Stimulated activated CD8-positive, alpha-beta memory T cell treated with anti-CD3 and anti-CD28 coated beads, Interleukin-7, amount 100 ng/mL, for 24 hours (primary cell): ENCODE data around the gene LEMD2.

ENCODE experiments used
- DNase-seq: peaks from one replicate; pipeline ENCODE4 v3.0.0-alpha.2; 2020; ENCODE audit warnings: low read depth

The LEMD2 gene

DNA sequence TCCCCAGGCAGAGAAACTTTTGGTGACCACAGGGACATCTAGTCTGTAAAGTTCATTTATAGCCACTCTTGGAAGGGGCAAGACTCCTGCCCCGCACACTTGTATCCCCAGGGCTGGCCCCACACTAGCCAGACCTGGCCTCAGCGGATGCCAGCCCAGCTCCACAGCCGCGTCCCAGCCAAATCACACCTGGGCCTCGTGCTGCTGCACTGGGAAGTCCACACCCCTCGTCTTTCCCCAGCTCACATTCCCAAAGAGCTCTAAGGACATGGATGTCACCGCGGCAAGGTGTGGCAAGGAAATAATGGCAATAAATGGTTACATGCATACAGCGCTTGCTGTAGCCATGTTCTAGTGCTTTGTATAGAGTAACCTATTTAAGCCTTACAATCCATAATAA, 50.8 kb downstream of the LEMD2 start:
- DNase-seq = no peak

DNA sequence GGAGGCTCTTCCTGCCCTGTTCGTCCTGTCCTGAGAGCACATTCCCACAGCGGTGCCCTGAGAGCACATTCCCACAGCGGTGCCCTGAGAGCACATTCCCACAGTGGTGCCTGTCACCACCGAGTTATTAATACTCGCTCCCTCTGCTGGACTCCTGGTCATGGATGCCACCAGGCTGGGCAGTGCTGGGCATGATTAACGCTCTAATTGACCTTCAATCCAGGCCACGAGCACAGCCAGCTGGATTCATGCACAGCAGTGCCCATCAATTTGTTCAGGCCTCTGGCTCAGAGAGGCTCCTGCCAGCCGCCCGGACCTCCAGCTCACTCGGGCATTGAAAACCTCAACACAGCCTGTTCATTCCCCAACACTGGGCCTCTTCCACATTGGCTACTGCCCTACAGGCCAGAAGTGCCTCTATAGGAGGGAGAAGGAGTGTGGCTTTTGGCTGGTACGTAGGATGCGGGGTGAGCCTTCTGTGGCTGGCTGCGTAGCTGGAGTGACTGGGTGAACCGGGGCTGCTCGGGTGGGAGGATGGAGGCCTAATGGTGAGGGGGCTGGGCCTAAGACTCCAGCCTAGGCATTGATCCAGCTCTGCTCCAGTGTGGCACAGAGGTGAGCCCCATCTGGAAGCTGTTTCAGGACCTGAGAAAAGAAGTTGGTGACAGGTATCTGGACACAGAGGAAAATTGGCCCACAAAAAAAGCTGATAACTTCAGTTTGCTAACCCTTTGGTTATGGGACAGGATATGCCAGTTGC, 51.5 kb downstream of the LEMD2 start:
- no peak for DNase-seq

GRCh38 chr6:33735216-33735615, 53.7 kb downstream of the LEMD2 start:
- DNase-seq = no peak

- DNase-seq = no peak
These were observed 55.3 kb downstream of the LEMD2 start for GRCh38 chr6:33733709-33734007.

DNA sequence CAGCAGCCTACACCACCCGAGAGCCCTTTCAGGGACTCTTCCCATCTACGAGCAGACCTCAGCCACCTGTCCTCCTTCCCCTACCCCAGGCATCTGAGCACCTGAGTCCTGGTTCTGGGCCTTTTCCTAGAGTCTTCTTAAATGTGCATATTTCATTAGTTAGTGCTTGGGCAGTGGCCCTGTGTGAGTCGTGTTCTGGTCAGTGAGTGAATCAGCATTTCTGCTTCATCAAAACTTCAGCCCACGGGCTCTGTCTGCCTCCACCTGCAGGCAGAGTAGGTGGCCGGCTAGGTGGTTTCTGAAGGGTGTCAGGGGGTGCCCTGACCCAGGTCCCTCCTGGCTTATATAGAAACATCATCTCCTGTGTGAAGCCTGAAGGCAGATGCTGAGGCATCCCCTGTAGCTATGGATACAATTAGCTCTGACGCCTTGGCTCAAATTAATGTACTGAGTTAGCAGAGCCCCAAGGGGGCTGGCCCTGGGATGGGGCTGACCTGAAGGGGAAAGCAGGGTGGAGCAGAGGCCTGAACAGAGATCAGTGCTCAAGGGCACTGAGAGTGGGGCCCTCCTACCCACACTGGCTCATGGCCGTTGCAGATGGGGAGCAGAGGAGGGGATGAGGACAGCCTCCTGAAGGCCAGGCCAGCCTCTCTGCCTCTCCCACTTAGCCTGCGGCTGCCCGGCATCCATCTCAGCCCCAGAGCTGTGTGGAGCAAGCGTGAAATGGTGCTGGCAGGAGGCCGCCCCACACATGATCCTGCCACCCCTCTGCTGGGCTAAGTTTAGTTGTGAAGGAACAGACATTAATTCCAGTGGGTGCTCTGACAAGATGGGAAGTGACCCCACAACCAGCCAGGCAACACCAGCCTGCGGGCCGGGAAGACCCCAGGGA, 55.9 kb downstream of the LEMD2 start:
- DNase-seq = no peak

DNA sequence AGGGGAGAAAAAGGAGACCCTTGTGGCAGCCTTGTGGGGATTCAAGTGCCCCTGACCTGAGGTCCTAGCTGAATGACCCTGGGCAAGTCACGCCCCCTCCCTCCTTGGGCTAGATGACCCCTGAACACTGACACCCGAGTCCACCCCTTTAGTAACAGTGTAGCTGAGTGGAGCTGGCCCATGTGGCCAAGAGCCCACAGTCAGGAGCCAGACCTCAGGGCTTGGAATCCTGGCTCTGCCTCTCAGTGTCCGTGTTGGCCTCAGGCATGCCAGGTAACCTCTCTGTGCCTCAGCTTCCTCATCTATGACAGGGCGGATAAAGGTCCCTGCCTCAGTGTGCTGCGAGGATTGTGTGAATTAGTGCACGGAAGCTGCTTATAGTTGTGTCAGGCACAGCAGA, 56.5 kb downstream of the LEMD2 start:
- no peak for DNase-seq

DNA sequence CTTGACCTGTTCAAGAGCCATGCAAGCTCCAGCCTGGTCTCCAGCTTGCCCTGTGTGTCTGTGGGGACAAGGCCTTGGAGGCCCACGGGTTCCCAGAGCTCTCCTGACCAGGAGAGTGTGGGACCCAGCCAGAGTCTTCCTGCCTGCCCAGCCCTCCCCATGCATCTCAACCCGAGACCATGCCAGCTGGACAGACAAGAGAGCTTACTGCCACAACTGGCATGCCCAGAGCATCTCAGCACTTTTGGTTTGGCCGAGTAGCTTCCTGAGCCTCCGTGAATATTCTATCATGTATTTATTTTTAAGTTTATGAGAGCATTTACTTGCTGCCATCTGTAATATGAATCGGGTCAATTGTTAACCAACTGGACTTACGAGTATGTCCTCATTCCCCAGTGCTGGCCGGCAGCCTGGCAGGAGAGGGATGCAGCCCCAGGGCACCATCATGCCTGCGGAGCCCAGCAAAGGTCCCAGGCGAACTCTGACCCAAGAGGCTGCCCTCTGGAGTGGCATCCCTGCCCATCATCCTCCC, 57.1 kb downstream of the LEMD2 start:
- DNase-seq = no peak

DNA sequence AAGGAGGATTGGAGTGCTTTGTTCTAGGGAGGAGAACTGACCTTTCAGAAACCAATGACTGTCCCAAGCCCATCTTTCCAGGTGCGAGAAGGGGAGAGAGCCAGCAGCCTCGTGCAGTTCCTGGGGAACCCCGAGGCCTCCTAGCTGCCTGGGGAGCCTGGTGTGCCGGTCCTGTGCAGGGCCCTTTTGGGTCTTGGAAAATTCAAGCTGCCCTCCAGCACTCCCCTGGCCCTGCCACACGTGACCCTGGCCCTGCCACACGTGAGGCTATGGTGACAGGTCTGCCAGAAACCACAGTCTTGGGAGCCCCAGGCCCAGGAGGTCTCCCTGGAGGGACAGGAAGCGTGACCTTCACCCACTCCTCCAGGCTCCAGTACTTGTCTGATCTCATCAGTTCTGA, 57.9 kb downstream of the LEMD2 start:
- DNase-seq = no peak

GRCh38 chr6:33730611-33731010, 58.3 kb downstream of the LEMD2 start:
- no peak for DNase-seq

DNA sequence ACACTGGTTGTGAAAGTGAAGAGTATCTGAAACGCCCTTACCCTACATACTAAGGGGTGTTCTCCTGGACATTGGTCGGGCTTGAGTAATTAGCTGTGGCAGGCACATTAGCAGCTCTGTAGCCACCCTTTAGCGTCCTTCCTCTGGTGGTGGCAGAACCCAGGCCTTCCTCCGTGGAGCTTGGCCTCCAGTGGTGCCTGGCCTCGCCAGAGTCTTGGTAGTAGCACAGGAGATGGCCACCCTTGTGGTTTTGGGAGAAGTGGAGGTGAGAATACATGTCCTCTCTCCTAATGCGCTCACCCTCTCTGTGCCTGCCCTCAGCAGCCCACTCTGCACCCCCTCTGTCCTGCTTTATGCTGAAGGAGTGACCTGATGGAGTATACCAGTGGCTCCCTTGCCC, 59.9 kb downstream of the LEMD2 start:
- no peak for DNase-seq

- DNase-seq = no peak
These were observed 60.5 kb downstream of the LEMD2 start for GRCh38 chr6:33728438-33728837.

- no peak for DNase-seq
These were observed 61.0 kb downstream of the LEMD2 start for GRCh38 chr6:33727932-33728331.

GRCh38 chr6:33727126-33727525, 61.8 kb downstream of the LEMD2 start:
- DNase-seq = no peak

DNA sequence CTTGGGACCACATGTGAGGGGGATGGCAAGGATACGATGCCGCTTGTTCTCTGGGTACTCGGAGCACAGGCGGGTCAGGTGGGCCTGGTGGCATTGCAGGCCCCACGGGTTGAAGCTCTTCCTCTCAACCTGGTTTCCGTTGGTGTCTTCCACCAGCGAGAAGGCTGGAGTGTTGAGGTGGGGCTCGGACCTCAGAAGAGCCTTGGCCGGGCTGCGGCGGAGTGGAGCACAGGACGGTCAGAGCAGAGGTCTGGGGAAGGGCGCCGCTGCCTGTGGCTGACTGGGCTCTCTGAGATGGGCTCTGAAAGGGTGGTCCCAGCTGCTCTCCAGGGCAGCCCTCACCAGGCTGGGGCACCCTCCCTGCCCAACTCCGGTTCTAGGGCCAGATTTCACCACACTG, 62.2 kb downstream of the LEMD2 start:
- no peak for DNase-seq

DNA sequence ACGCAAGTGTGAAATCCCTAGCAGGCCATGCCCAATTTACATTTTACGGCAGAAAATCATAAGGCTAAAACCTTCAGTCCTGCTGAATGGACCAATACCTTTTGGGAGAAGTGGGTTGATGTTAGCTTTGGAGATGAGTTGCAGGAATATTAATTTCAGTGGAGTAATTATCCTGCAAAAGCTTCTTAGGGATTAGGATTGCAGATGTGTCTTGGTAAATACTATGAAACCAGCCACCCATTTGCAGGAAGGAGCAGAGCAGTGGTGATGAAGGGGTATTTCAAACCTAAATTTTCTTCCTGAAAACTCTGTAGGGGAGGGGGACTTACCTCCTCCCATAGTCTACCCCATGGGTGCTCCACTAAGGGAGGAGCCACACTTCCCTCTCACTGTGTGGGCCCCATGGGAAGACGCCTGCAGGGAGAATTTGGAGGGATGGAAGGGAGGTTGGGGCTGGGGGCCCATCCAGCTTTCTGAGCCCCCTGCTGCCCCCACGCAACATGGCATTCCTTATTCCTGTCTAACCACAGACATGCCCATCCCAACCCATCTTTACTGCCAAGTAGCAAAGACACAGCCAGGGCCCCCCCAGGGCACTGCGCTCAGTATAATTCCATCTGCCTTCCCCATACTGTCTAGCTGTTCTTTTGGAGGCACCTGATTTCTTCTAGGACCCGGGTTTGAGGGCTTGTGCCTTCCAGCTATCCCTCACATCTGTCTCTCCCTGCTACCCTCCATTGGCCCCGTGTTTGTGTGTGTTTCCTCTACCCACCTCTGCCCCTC, 62.8 kb downstream of the LEMD2 start:
- no peak for DNase-seq

- DNase-seq = no peak
These were observed 63.7 kb downstream of the LEMD2 start for GRCh38 chr6:33725222-33725621.

- DNase-seq = no peak
These were observed 64.6 kb downstream of the LEMD2 start for GRCh38 chr6:33724102-33725023.

GRCh38 chr6:33723371-33724085, 65.4 kb downstream of the LEMD2 start:
- DNase-seq = no peak

GRCh38 chr6:33722103-33722623, 66.8 kb downstream of the LEMD2 start:
- no peak for DNase-seq

DNA sequence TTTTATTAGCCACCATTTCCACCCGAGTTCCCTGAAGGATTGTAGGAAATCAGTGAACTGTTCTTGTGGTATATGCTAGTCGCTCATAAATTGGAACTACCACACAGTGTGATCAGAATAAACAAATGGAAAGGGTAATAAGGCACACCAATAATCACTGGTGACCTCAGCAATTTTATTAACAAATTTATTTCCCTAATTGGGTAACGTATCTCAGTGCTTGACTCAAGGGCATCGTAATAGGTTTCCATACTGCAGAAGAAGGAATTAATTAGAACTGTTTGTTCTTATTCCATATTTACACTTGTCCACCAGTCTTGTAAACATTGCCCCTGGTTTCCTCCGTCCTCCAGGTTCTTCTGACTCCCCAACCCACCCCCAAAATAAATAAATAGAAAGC, 67.4 kb downstream of the LEMD2 start:
- no peak for DNase-seq
